SU-DHL-6 (cell line): ENCODE measurements around the gene PHRF1.
"Not testable (repeated sequence)": the region's sequence is repeated elsewhere in the genome, so short reads cannot be mapped to it uniquely, and the experiment has no call there.

Experiments used
- H2AFZ ChIP-seq: fragments of 200-600 bp; sonication (generic); 2 replicates; pipeline ENCODE4 v1.6.1; 2014; ENCODE audit warnings: low read depth, mild to moderate bottlenecking, moderate library complexity, mixed read lengths, antibody characterized with exemption, low read length; ENCODE audit not compliant: severe bottlenecking
- H3F3A ChIP-seq: fragments of 200-600 bp; shearing (Covaris generic); 2 replicates; pipeline ENCODE4 v1.6.0; 2016; ENCODE audit warnings: antibody characterized with exemption, mild to moderate bottlenecking; ENCODE audit not compliant: insufficient read depth
- H3K27ac ChIP-seq: fragments of 200-600 bp; sonication (generic); 2 replicates; pipeline ENCODE4 v1.5.1; 2016; ENCODE audit warnings: low read depth, mild to moderate bottlenecking, low read length, moderate library complexity, mixed read lengths
- H3K27me3 ChIP-seq: fragments of 200-600 bp; sonication (generic), shearing (Covaris generic); 2 replicates; pipeline ENCODE4 v1.6.0; 2014; ENCODE audit warnings: mild to moderate bottlenecking, low read length
- H3K36me3 ChIP-seq: fragments of 200-600 bp; sonication (generic); 2 replicates; pipeline ENCODE4 v1.6.1; 2014; ENCODE audit warnings: mild to moderate bottlenecking, low read length, mixed read lengths
- H3K4me2 ChIP-seq: fragments of 300-600, 200-600 bp; shearing (Covaris generic), sonication (generic); 2 replicates; pipeline ENCODE4 v1.6.0; 2014; ENCODE audit warnings: low read length, low read depth, mild to moderate bottlenecking; ENCODE audit not compliant: poor library complexity, severe bottlenecking
- H3K4me3 ChIP-seq: fragments of 200-600 bp; sonication (generic); 2 replicates; pipeline ENCODE4 v1.5.1; 2014; ENCODE audit warnings: antibody characterized with exemption, low read length, mild to moderate bottlenecking, mixed read lengths; ENCODE audit not compliant: insufficient read depth, poor library complexity, severe bottlenecking
- H3K79me2 ChIP-seq: fragments of 200-600 bp; sonication (generic); 2 replicates; pipeline ENCODE4 v1.6.1; 2014; ENCODE audit warnings: mild to moderate bottlenecking, low read length, moderate library complexity; ENCODE audit not compliant: insufficient read depth
- H3K9ac ChIP-seq: fragments of 200-600 bp; sonication (generic); 2 replicates; pipeline ENCODE4 v1.7.0; 2014; ENCODE audit warnings: mild to moderate bottlenecking, low read length
- H3K9me2 ChIP-seq: fragments of 200-600 bp; sonication (generic); replicated peaks from 2 replicates; pipeline ENCODE4 v1.6.1; 2014; ENCODE audit warnings: low read length; ENCODE audit not compliant: insufficient read depth
- H3K9me3 ChIP-seq: fragments of 200-600 bp; sonication (generic); 2 replicates; pipeline ENCODE4 v1.6.1; 2014; ENCODE audit warnings: low read length, mixed read lengths; ENCODE audit not compliant: insufficient read depth
- H4K20me1 ChIP-seq: fragments of 200-600 bp; sonication (generic); 2 replicates; pipeline ENCODE4 v1.6.1; 2014; ENCODE audit warnings: low read depth, mild to moderate bottlenecking, antibody characterized with exemption, low read length, moderate library complexity, mixed read lengths
- EZH2phosphoT487 ChIP-seq: fragments of 200-600 bp; sonication (generic), shearing (Covaris generic); conservative IDR thresholded peaks from 2 replicates; pipeline ENCODE4 v1.6.1; 2018; ENCODE audit warnings: mild to moderate bottlenecking, antibody characterized with exemption, low read length, moderate library complexity, mixed read lengths
- TF ChIP-seq, protein P1 (sequence below): fragments of 200-600 bp; sonication (generic); IDR thresholded peaks from one replicate; pipeline ENCODE4 v1.5.1; 2017; ENCODE audit warnings: antibody characterized with exemption, mild to moderate bottlenecking, low read length, moderate library complexity; ENCODE audit not compliant: insufficient read depth, poor library complexity, severe bottlenecking

Gene PHRF1

DNA sequence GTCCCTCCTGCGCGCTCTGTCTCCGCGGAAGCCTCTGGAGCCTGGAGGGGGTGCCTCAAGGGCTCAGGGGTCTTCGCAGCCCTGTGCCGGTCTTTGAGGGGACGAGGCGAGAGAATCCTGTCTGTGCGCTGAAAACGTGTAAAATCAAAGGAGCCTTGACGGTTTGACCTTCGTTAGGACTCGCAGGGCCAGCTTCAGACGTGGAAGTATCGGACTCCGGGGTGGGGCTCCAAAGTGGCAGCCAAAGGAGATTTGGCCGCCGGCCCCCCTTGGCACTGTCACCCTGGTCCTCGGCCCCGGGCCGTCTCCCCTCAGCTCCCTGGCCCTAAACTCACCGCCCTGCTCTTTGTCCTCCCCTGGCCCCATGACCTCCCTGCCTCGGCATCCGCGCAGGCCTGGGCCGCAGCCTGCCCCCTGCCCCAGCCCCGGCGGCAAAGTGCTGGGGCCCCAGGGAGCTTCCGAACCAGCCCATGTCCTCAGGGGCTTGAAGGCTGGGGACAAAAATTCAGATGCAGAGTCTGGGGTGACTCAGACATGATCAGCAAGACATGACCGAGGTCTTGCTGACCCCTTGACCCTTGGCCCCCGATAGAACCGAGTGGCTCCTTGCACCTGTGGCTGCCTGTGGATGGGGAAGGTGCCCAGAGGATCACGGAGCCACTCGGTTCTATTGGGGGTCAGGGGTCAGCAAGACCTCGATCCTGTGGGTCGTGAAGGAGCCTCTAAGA is 6.9 kb upstream of the PHRF1 start:
- H3K27me3 ChIP-seq: no peaks in the 10 kb centered on the region
- H3K9me3 ChIP-seq: no peaks in the 10 kb centered on the region
- peak overlapping the region; percentile 67 for H3K4me3 ChIP-seq
- H2AFZ ChIP-seq: peak overlapping the region; percentile 32
- H3K4me2 ChIP-seq: peak overlapping the region; percentile 72
- peaks cover under 1% of the 10 kb centered on the region; the same call in 1 of the 2 replicates for H3F3A ChIP-seq
- H3K27ac ChIP-seq: peak overlapping the region; percentile 8; the same call in 1 of the 2 replicates
- H3K36me3 ChIP-seq: no peaks in the 10 kb centered on the region
- no peaks in the 10 kb centered on the region for H4K20me1 ChIP-seq
- TF ChIP-seq, protein P1, sequence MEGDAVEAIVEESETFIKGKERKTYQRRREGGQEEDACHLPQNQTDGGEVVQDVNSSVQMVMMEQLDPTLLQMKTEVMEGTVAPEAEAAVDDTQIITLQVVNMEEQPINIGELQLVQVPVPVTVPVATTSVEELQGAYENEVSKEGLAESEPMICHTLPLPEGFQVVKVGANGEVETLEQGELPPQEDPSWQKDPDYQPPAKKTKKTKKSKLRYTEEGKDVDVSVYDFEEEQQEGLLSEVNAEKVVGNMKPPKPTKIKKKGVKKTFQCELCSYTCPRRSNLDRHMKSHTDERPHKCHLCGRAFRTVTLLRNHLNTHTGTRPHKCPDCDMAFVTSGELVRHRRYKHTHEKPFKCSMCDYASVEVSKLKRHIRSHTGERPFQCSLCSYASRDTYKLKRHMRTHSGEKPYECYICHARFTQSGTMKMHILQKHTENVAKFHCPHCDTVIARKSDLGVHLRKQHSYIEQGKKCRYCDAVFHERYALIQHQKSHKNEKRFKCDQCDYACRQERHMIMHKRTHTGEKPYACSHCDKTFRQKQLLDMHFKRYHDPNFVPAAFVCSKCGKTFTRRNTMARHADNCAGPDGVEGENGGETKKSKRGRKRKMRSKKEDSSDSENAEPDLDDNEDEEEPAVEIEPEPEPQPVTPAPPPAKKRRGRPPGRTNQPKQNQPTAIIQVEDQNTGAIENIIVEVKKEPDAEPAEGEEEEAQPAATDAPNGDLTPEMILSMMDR: no peak
- H3K9me2 ChIP-seq: no peaks in the 10 kb centered on the region
- peak overlapping the region; percentile 79 for H3K9ac ChIP-seq
- H3K79me2 ChIP-seq: no peaks in the 10 kb centered on the region

- TF ChIP-seq, protein P1: no peak
- no peak for TF ChIP-seq EZH2phosphoT487
These were observed 4.5 kb upstream of the PHRF1 start for GRCh38 chr11:571802-572185.

GRCh38 chr11:573146-573759 is 3.0 kb upstream of the PHRF1 start:
- Histone ChIP-seq H3K9me3 (no peaks in the 10 kb centered on the region), H3K79me2 (peaks cover 16% of the 10 kb centered on the region), H3K4me3 (no peak overlapping the region), H3F3A (0 out of 2 replicates have a peak, but pooled peaks cover 3% of the 10 kb centered on the region), H3K27me3 (no peaks in the 10 kb centered on the region), H2AFZ (no peak overlapping the region), H4K20me1 (peaks cover 12% of the 10 kb centered on the region; the same call in 1 of the 2 replicates), H3K9ac (no peak overlapping the region), H3K27ac (no peak overlapping the region), H3K9me2 (no peaks in the 10 kb centered on the region), H3K4me2 (no peak overlapping the region), H3K36me3 (no peaks in the 10 kb centered on the region)
- no peak for TF ChIP-seq EZH2phosphoT487
- TF ChIP-seq, protein P1: no peak

More at GRCh38 chr11:571802-572185, 4.5 kb upstream of the PHRF1 start:
- Histone ChIP-seq H3F3A (peaks cover 3% of the 10 kb centered on the region; the same call in 1 of the 2 replicates), H3K79me2 (peaks cover 1% of the 10 kb centered on the region), H4K20me1 (no peaks in the 10 kb centered on the region), H2AFZ (no peak overlapping the region), H3K9me2 (no peaks in the 10 kb centered on the region), H3K9me3 (no peaks in the 10 kb centered on the region), H3K27me3 (no peaks in the 10 kb centered on the region), H3K4me3 (no peak overlapping the region), H3K36me3 (no peaks in the 10 kb centered on the region), H3K27ac (no peak overlapping the region), H3K9ac (no peak overlapping the region), H3K4me2 (no peak overlapping the region)

DNA sequence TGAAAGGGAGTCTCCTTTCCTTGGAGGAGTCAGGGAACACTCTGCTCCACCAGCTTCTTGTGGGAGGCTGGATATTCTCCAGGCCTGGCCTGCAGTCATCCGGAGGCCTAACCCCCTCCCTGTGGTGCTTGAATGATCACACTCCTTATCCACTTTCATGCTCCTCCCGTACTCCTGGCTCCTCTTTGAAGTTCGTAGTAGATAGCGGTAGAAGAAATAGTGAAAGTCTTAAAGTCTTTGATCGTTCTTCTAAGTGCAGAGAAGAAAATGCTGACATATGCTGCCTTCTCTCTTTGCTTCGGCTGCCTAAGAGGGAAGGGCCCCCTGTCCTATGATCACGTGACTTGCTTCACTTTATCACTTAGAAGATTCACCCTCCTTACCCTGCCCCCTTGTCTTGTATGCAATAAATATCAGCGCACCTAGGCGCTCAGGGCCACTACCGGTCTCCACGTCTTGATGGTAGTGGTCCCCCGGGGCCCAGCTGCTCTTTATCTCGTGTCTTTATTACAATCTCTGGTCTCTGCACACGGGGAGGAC is 2.2 kb upstream of the PHRF1 start:
- H2AFZ ChIP-seq, H3K36me3 ChIP-seq, H3K4me2 ChIP-seq, H3K4me3 ChIP-seq, H3K9me3 ChIP-seq, H3F3A ChIP-seq, H3K9ac ChIP-seq, H3K27me3 ChIP-seq, H3K9me2 ChIP-seq, H3K27ac ChIP-seq: not testable (repeated sequence)
- Histone ChIP-seq H4K20me1 (peaks cover 15% of the 10 kb centered on the region; the same call in 1 of the 2 replicates), H3K79me2 (peaks cover 24% of the 10 kb centered on the region)
